ENCODE data around the gene DDX47.
"Not testable (repeated sequence)": the region's sequence is repeated elsewhere in the genome, so short reads cannot be mapped to it uniquely, and the experiment has no call there.

Gene DDX47

DNA sequence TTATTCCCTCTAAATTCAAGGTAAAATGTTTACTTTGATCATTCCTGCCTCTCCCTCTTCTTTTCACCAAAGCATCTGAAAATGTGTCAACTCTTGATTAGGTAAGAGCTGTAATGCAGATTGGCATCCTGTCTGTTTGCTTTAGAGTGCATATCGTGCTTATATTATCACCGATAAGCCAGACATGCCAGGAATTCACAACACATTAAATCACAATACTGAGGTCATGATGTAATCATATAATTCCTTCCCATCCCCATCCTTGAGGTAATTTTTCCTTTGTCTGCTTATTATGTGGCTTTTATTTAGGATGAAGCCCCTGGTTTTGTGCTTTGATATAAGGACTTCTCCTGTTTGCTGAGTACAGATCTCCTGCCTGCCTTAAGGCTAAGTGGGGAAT lies 10.2 kb downstream of the DDX47 start:
- no peak for DNase-seq

DNA sequence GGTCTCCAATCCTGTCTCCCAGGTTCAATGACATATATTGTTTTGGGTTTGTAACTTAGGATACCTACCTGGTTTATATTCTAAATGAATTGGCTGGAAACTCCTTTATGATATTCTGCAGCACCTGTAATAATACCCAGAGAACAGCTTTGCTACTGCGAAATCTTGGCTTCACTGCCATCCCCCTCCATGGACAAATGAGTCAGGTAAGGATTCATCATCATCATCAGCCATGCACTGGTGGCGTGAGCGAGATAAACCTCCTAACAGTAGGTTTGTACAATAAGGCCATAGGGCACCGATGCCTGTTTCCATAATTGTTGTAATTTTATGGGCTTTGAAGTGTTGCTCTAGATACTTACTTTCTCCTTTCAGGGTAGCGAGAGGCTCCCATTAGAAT lies 10.7 kb downstream of the DDX47 start:
- DNase-seq: no peak

DNA sequence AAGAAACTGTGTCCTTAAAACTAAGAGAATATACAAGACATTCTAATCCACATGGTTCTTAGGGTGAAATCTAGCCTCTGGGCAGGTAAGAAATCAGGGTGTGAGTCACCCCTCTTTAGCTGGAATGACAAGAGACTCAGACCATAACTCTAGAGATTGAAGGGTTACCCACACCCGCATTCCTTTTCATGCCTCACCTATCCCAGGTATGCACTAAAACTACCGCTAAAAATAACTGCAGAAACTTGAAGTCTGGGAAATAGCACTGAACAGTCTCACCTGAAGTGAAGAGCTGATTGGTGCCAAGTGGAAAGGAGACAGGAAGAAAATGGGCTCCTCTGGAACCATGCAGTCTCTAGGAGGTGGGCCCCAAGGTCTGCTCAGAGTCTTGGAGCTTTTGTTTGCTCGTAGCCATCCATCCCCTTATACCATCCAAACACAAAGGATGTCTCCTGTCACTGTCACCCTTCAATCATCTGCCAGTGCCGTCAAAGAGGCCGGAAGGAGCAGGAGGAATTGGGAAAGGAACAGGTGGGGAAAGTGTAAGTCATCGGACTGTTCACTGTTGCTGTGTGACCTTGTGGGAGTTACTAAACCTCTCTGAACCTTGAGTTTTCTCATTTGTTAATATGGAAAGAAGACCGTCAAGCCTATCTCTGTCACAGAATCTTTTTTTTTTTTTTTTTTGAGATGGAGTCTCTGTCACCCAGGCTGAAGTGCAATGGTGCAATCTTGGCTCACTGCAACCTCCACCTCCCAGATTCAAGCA lies 22.4 kb downstream of the DDX47 start:
- no peak for DNase-seq

DNA sequence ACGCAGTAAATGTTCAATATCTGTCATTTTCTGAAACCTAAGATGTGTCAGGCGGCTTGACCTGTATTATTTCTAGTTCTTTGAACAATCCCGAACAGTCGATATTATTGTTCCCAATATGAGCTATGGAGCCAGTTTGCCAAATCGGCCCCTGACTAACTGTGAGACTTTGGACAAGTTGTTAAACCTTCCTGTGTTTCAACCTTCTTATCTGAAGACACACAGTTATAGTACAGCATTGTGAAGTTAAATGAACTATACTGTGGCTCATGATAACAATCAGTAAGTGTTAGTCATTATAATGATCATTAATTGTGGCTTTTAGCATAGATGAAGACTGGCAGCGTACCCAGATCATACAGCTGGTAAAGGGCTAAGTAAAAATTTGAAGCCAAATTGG lies 23.4 kb downstream of the DDX47 start:
- no peak for DNase-seq

DNA sequence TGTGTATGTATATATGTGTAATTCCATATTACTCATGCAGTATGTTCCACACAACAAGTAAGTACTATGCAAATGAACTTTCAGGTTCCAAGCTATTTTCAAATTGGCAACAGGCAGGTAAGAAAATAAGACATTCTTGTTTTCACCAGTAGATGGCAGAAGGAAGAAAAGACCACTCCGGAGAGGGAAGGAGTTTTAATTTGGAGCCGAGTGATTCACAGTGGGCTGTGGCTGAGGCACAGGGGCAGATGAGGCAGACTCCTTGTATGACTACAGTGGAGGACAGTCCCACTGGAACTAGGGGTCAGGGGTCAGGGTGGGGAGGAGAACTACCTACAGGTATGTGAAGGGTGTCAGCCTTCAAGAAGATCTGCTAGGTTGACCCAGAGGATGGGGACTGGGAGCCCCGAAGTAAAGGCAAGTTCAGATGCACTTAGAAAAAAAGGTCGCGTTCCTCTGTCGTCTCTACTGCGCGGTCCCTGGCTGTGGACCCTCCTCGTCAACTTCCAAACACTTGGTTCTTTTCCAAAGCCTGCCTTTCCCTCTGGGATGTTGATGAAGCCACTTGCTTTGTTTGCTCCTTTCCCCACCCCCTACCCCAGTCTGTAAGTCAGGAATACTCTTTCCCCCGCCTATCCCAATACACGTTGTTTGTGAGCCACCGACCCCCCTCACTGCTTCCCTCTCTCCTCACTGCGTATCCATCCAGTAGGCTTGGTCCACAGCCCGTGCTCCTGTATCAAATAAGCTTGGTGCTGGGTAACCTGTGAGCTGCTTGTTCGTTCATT lies 24.1 kb downstream of the DDX47 start:
- DNase-seq: peak; percentile 50 to 66

DNA sequence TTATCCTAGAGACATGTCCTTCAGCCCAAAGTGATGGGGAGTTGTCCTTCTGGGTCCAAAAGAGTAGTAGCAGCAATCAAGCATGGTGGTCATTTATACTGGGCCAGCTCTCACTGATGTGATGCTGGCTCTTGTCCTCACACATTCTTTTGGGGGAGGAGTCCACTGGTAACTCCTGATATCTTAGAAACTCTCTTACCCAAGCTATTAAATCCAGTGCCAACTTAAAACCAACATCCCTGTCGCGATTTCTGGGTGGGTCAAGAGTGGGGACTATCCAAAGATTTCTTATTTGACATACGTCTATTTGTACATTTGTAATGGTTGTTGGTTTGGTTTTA lies 24.6 kb downstream of the DDX47 start:
- DNase-seq: no peak

DNA sequence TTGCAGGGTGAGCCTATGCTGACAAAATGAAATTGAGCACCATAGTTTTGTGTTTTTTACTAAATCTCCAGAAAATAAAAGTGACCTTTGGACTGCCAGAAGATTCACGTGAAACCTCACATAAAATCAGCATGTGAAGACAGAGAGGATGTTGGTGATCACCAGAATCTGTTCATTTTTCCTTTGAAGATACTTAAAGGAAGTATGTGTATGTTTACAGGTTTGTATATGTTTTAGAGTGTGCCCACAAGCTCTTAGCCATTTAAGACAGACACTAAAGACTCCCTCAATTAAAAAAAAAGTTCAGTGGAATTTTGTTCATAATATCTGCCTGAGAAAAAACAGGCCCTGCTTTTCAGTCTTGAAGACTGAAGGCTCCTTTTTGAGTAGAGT lies 25.9 kb downstream of the DDX47 start:
- DNase-seq: no peak

DNA sequence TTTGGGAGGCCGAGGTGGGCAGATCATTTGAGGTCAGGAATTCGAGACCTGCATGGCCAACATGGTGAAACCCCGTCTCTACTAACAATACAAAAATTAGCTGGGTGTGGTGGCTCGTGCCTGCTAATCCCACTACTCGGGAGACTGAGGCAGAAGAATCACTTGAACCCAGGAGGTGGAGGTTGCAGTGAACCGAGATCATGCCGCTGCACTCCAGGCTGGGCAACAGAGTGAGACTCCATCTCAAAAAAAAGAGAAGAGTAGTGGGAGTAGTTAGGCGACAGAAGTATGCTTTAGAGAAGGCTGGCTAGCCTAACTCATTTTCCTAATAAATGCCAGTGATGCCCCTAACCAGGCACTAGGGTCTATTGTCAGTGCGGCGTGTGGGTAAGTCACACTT lies 26.3 kb downstream of the DDX47 start:
- not testable (repeated sequence) for DNase-seq

DNA sequence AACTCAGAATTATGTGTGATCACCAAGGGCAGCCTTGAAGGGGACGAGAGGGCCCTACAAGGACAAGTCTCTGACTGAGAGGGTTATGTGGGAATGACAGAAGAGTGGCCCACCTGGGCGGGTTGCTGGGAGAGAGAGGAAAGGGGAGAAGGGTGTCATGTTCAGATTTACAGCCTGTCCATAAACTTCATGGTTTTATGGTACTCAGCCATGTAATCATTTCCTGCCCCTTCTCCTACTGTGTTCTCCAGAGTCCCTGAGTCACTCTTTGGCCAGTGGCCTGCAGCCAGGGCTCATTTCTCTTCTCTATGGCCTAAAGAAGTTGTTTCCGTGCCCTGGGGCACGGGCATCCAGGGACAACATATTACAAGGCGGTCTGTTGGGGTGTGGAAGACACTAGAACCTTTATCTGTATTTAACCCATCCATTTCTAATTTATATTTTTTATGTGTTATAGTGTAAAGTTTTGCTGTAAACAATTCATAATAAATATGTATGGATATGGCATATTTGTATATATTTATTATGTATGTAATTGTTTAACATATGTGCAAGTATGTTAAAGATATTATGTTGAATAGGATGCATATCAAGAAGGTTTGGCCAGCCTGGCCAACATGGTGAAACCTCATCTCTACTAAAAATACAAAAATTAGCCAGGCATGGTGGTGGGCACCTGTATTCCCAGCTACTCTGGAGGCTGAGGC lies 26.9 kb downstream of the DDX47 start:
- no peak for DNase-seq

DNA sequence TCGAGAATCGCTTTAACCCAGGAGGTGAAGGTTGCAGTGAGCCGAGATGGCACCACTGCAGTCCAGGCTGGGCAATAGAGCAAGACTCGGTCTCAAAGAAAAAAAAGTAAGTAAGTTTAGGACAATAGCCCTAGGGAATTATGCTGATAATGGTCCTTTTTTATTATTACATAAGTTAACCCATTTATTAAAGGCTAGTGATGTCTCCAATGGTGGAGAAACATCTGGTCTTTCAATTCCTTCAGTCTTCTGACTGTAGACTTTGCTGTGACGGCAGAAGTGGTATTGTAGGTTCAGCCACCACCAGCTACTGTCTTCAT lies 27.4 kb downstream of the DDX47 start:
- no peak for DNase-seq

DNA sequence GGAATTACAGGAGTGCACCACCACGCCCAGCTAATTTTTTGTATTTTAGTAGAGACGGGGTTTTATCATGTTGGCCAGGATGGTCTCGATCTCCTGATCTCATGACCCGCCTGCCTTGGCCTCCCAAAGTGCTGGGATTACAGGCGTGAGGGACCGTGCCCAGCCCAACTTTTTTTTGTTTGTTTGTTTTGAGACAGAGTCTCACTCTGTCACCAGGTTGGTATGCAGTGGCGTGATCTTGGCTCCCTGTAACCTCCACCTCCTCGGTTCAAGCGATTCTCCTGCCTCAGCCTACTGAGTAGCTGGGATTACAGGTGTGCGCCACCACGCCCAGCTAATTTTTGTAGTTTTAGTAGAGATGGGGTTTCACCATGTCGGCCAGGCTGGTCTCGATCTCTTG lies 28.3 kb downstream of the DDX47 start:
- not testable (repeated sequence) for DNase-seq

DNA sequence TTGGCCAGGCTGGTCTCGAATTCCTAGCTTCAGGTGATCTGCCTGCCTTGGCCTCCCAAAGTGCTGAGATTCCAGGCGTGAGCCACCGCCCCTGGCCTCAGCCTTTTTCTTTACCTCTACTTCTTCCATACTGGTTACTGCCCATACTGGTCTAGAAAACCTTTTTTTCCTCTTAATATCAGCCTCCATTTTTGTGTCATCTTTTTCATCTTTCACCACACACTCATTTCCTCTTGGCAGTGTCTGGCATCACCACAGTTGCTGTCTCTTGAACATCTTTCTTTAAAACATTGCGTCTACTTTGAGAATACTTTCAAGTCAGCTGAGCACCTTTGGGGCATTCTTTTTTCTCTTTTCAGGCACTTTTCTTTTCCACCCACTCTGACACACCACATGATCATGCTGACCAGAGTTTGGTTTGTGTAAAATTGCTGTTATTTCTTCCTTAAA lies 32.7 kb downstream of the DDX47 start:
- no peak for DNase-seq

DNA sequence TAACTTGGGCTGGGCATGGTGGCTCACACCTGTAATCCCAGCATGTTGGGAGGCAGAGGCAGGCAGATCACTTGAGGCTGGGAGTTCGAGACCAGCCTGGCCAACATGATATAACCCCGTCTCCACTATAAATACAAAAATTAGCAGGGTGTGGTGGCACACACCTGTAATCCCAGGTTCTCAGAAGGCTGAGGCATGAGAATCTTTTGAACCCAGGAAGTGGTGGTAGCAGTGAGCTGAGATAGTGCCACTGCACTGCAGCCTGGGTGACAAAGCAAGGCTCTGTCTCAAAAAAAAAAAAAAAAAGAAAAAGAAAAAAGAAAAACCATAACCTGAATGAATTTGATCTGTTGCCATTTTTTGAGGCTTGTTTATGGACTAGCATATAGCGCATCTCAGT lies 33.6 kb downstream of the DDX47 start:
- DNase-seq: not testable (repeated sequence)

DNA sequence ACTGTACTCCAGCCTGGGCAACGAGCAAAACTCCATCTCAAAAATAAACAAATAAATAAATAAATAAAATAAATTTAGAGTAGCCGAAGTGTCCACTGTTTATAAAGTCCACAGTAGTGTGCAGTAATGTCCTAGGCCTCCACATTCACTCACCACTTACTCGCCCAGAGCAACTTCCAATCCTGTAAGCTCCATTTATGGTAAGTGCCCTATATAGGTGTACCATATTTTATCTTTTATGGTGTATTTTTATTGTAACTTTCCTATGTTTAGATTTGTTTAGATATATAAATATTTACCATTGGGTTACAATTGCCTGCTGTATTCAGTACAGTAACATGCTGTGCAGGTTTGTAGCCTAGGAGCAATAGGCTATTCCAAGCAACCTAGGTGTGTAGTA lies 40.3 kb downstream of the DDX47 start:
- no peak for DNase-seq

DNA sequence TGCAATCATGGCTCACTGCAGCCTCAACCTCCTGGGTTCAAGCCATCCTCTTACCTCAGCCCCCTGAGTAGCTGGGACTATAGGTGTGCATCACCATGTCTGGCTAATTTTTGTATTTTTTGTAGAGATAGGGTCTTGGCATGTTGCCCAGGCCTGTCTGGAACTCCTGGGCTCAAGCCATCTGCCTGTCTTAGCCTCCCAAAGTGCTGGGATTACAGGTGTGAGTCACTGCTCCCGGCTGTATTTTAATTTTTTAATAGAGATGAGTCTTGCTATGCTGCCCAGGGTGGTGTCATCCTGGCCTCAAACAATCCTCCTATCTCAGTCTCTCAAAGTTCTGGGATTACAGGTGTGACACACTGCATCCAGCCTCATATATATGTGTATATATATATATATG lies 46.5 kb downstream of the DDX47 start:
- DNase-seq: no peak

DNA sequence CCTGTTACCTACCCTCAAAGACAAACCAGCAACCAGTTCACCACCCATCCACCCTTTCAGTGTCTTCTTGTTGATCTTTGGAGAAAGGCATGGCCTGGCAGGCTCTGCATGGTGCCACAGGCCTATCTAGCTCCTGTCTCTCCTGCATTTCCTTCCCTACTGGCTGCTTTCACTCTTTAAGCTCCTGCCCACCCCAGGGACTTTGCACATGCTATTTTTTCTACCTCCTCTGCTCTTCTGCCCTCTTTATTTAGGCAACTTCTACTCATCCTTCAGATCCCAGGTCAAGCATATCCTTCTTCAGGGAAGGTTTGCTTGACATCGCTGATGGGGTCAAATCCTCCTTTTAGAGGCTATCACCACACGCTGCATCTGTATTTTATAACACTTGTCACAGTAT lies 51.1 kb downstream of the DDX47 start:
- no peak for DNase-seq

DNA sequence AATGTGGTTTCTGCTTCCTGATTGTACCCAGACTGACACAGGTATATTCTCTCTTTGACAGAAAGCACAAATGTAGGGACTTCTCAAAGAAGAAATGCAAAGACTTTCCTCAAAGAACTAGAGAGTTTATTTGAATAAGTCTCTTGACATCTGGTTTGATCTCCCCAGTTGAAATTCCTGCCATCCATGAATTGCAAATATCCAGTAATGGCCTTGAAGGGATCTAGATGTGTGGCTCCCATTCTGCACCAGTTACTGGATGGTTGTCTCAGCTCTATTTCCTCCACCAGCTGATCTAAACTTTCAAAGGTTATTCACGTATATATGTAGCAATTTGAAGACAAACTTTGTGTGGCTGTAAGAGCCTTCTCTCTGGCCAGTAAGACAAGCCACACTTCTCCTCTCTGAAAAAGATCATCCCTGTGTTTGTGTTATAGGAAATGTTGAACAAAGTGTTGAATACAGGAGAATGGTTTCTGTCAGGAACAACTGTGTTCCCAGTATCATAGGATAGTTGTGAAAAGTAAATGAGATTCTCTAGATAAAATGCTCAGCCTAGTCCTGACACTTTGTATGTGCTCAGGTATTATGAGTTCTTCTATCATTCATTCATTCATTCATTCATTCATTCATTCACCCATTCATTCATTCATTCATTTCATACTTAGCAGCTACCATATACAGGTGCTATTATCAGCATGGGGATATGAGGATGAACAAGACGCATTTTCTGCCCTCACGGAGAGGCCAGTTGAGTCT lies 55.5 kb downstream of the DDX47 start:
- DNase-seq: no peak

DNA sequence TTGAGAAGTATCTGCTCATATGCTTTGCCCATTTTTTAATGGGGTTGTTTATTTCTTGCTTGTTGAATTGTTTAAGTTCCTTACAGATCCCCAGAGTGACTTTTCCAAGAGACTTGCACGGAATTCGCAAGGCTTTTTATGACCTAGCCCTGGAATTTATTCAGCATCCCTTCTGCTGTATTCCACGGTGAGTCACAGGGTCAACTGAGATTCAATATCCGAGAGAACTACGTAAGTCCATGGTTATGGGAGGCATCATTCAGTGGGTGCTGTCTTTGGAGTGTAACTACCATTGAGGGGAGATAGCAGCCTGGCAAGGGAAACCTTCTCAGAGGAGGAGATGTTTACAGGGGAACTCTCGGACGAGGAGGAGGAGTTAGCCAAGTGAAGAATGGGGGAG lies 57.3 kb downstream of the DDX47 start:
- DNase-seq: no peak

DNA sequence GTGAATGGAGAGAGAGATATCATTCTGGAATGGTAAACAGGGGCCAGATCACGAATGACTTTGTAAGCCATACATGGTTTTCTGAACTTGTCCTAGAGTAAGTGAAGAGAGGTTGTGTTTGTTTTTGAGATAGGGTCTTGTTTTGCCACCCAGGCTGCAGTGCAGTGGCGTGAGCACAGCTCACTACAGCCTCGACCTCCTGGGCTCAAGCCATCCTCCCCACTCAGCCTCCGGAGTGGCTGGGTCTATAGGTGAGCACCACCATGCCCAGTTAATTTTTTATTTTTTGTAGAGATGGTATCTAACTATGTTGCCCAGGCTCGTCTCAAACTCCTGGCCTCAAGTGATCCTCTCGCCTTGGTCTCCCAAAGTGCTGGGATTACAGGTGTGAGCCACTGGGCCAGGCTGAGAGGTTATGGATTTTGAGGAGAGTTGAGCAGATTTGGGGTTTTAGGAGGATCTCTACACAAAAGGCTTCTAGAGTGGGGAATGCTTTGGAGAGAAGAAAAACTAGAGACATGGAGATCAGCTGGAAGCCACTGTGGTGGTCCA lies 58.5 kb downstream of the DDX47 start:
- DNase-seq: no peak

DNA sequence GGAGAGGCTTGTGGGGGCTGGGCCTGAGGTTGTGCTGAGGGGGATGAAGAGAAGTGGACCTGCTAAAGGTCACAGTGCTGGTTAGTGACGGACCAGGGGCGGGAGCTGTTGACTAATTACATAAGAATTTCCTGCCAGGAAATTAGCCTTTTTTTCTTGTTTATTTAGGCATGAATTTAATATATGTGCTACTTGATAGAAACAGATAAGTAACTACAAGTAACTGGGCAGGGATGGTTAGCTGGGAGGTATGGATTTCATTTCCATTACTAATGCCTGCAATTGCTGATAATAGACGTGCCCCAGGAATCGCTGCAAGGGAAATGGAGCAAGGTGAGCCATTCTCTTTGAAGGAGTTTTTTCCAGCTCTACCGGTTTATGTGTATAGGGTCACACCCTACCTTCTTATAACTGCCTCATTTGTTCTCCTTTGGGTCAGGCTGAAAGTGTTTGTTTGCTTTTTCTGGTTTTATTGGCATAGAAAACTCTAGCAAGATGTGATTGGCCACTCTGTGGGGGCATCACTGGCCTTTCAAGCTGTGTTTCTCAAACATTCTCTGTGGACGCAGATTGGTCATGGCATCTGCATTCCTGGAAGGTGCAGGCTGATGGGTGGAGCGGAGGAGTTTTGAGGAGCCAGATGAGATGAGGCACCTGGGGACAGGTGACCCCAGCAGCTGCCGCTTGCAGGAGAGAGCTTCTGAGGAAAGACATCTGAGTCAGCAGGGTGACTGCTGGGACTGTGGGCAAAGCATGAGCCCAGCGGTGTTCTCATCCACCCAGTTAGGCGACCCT lies 59.2 kb downstream of the DDX47 start:
- no peak for DNase-seq

DNA sequence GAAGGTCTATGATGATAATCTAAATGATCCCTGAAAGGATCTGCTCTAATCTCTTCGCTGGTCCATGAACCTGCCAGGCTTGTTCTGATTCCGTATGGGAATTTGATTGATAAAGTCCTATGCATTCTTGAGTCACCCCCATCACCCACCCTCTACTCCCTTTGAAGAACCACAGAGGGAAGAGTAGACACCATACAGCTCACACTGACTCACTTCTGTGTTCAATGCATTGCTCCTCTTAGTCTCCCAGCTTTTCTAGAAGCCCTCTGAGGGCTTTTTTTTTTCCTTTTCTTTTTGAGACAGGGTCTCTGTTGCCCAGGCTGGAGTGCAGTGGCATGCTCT lies 59.8 kb downstream of the DDX47 start:
- no peak for DNase-seq

DNA sequence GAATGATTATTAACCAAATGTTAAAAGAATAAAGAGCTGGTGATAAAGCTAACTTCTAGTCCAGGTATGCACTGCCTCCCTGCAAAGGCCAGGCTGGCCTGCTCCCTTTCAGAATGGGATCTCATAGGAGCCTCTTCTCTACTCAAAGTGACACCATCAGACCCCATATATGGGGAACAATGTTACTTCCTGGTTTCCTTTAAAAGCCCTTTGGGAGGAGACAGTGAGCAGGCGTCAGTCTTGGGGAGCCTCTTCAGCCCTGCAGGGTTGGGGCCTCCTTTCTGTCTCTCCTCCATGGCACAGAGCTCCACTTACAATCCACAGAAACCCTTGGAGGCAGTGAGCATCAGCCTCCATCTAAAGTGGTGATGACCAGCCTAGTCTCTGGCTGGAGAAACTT lies 60.9 kb downstream of the DDX47 start:
- DNase-seq: no peak

Data from activated CD4-positive, alpha-beta T cell treated with anti-CD3 and anti-CD28 coated beads, Interleukin-2, amount 50 U/mL, for 48 hours (primary cell).